Inferior parietal cortex (tissue), 1 donor: ENCODE measurements around the gene FIGN.

Experiments used
- DNase-seq: peaks from one replicate; pipeline ENCODE4 v3.0.0-alpha.2; 2016; ENCODE audit errors: extremely low spot score

Gene FIGN

GRCh38 chr2:163708265-163708664, 27.5 kb downstream of the FIGN start:
- DNase-seq: no peak

- no peak for DNase-seq
Observed at GRCh38 chr2:163703386-163703785, 32.4 kb downstream of the FIGN start.

GRCh38 chr2:163701399-163702195, 34.2 kb downstream of the FIGN start:
- no peak for DNase-seq

- no peak for DNase-seq
Observed at GRCh38 chr2:163698857-163699256, 37.0 kb downstream of the FIGN start.

- DNase-seq: no peak
Observed at GRCh38 chr2:163697846-163698637, 37.8 kb downstream of the FIGN start.

GRCh38 chr2:163697429-163697828, 38.4 kb downstream of the FIGN start:
- no peak for DNase-seq

- no peak for DNase-seq
Observed at GRCh38 chr2:163693484-163693883, 42.3 kb downstream of the FIGN start.

GRCh38 chr2:163692611-163693482, 43.0 kb downstream of the FIGN start:
- no peak for DNase-seq

GRCh38 chr2:163692081-163692480, 43.7 kb downstream of the FIGN start:
- DNase-seq: no peak

GRCh38 chr2:163690896-163691295, 44.9 kb downstream of the FIGN start:
- DNase-seq: no peak

GRCh38 chr2:163687217-163687616, 48.6 kb downstream of the FIGN start:
- DNase-seq: no peak

- DNase-seq: no peak
Observed at GRCh38 chr2:163686289-163686688, 49.5 kb downstream of the FIGN start.

GRCh38 chr2:163682695-163683094, 53.1 kb downstream of the FIGN start:
- no peak for DNase-seq

- DNase-seq: no peak
Observed at GRCh38 chr2:163681745-163682144, 54.1 kb downstream of the FIGN start.

- DNase-seq: no peak
Observed at GRCh38 chr2:163675388-163675787, 60.4 kb downstream of the FIGN start.

- no peak for DNase-seq
Observed at GRCh38 chr2:163673522-163673921, 62.3 kb downstream of the FIGN start.

- no peak for DNase-seq
Observed at GRCh38 chr2:163670929-163671328, 64.9 kb downstream of the FIGN start.

- no peak for DNase-seq
Observed at GRCh38 chr2:163669506-163669905, 66.3 kb downstream of the FIGN start.

GRCh38 chr2:163667064-163667887, 68.5 kb downstream of the FIGN start:
- no peak for DNase-seq

- DNase-seq: no peak
Observed at GRCh38 chr2:163665817-163666216, 70.0 kb downstream of the FIGN start.

- DNase-seq: no peak
Observed at GRCh38 chr2:163665051-163665450, 70.8 kb downstream of the FIGN start.
